GM23338 (cell line): ENCODE results near the gene EDAR. TPM values are rescaled to one million over a fixed set of nuclear protein-coding genes. Genes with fewer than 3 reads are reported as not detected.

Experiments used
- ATAC-seq: fragments of 200-7000 bp; cut with Tn5 transposase; 3 replicates; pipeline ENCODE4 v1.9.1; 2020
- DNase-seq: peaks from one replicate; pipeline ENCODE4 v3.0.0-alpha.2; 2015; ENCODE audit warnings: low spot score
- H2AFZ ChIP-seq: fragments of 200-600 bp; sonication (generic); 2 replicates; pipeline ENCODE4 v1.8.0; 2016; ENCODE audit warnings: antibody characterized with exemption, mild to moderate bottlenecking, moderate library complexity
- H3F3A ChIP-seq: fragments of 200-600 bp; sonication (generic); replicated peaks from 2 replicates; pipeline ENCODE4 v1.8.0; 2017; ENCODE audit warnings: antibody characterized with exemption, mixed run types, low read depth
- H3K27ac ChIP-seq: fragments of 200-600 bp; sonication (generic); 2 replicates; pipeline ENCODE4 v1.6.1; 2016; ENCODE audit warnings: low read depth
- H3K27me3 ChIP-seq: fragments of 200-600 bp; sonication (generic); 2 replicates; pipeline ENCODE4 v1.8.0; 2016; ENCODE audit warnings: mild to moderate bottlenecking, mixed run types, moderate library complexity; ENCODE audit not compliant: insufficient read depth
- H3K36me3 ChIP-seq: fragments of 200-600 bp; sonication (generic); 2 replicates; pipeline ENCODE4 v1.8.0; 2016; ENCODE audit warnings: mild to moderate bottlenecking; ENCODE audit not compliant: insufficient read depth
- H3K4me1 ChIP-seq: fragments of 200-600 bp; sonication (generic); 2 replicates; pipeline ENCODE4 v1.8.0; 2016; ENCODE audit warnings: mild to moderate bottlenecking, moderate library complexity; ENCODE audit not compliant: insufficient read depth
- H3K4me2 ChIP-seq: fragments of 200-600 bp; sonication (generic); 2 replicates; pipeline ENCODE4 v1.7.1; 2017; ENCODE audit warnings: mixed run types
- H3K4me3 ChIP-seq: fragments of 200-600 bp; sonication (generic); 2 replicates; pipeline ENCODE4 v1.6.1; 2016; ENCODE audit warnings: mixed run types
- H3K79me2 ChIP-seq: fragments of 200-600 bp; sonication (generic); replicated peaks from 2 replicates; pipeline ENCODE4 v1.8.0; 2017; ENCODE audit warnings: mild to moderate bottlenecking; ENCODE audit not compliant: insufficient read depth
- H3K9me2 ChIP-seq: fragments of 200-600 bp; sonication (generic); 2 replicates; pipeline ENCODE4 v1.8.0; 2017; ENCODE audit not compliant: insufficient read depth
- H4K20me1 ChIP-seq: fragments of 200-600 bp; sonication (generic); replicated peaks from 2 replicates; pipeline ENCODE4 v1.8.0; 2017; ENCODE audit warnings: mild to moderate bottlenecking; ENCODE audit not compliant: insufficient read depth
- H3K27ac Mint-ChIP-seq: 2 replicates; pipeline ENCODE4 v1.8.0; 2020; ENCODE audit warnings: inconsistent platforms, mild to moderate bottlenecking, moderate library complexity, mixed read lengths
- H3K27me3 Mint-ChIP-seq: 3 replicates; pipeline ENCODE4 v1.8.0; 2022; ENCODE audit warnings: low read depth, mild to moderate bottlenecking, moderate library complexity, mixed read lengths, inconsistent platforms; ENCODE audit not compliant: insufficient read depth, poor library complexity
- H3K36me3 Mint-ChIP-seq: 3 replicates; pipeline ENCODE4 v1.8.0; 2021; ENCODE audit warnings: low read depth, mild to moderate bottlenecking, inconsistent platforms, moderate library complexity, mixed read lengths
- H3K4me1 Mint-ChIP-seq: 3 replicates; pipeline ENCODE4 v1.8.0; 2020; ENCODE audit warnings: mild to moderate bottlenecking, inconsistent platforms, mixed read lengths
- H3K4me3 Mint-ChIP-seq: 3 replicates; pipeline ENCODE4 v1.8.0; 2021; ENCODE audit warnings: moderate library complexity, mild to moderate bottlenecking, inconsistent platforms, mixed read lengths
- H3K9me3 Mint-ChIP-seq: 3 replicates; pipeline ENCODE4 v1.8.0; 2020; ENCODE audit warnings: moderate library complexity, mild to moderate bottlenecking, inconsistent platforms, mixed read lengths
- CREB1 ChIP-seq: fragments of 250-450 bp; sonication (Bioruptor Pico); IDR thresholded peaks from 2 replicates; pipeline ENCODE4 v1.5.0; 2020; ENCODE audit warnings: low read depth, mild to moderate bottlenecking, moderate library complexity
- ETS1 ChIP-seq: IDR thresholded peaks from 2 replicates; pipeline ENCODE4 v1.6.1; 2016; ENCODE audit warnings: antibody characterized with exemption
- EZH2 ChIP-seq: fragments of 200-600 bp; sonication (generic); IDR thresholded peaks from one replicate; pipeline ENCODE4 v1.8.0; 2017; ENCODE audit warnings: antibody characterized with exemption, mild to moderate bottlenecking, low read depth; ENCODE audit not compliant: unreplicated experiment
- EZH2phosphoT487 ChIP-seq: fragments of 200-600 bp; sonication (generic); IDR thresholded peaks from one replicate; pipeline ENCODE4 v1.8.1; 2018; ENCODE audit warnings: antibody characterized with exemption; ENCODE audit not compliant: unreplicated experiment
- JUNB ChIP-seq: IDR thresholded peaks from one replicate; pipeline ENCODE4 v1.6.1; 2016; ENCODE audit warnings: antibody characterized with exemption; ENCODE audit not compliant: unreplicated experiment
- NANOG ChIP-seq: IDR thresholded peaks from 2 replicates; pipeline ENCODE4 v1.6.1; 2016; ENCODE audit warnings: antibody characterized with exemption, borderline replicate concordance
- POLR2AphosphoS5 ChIP-seq: IDR thresholded peaks from 2 replicates; pipeline ENCODE4 v1.6.1; 2016; ENCODE audit warnings: antibody characterized with exemption, low read depth
- STAT1 ChIP-seq: IDR thresholded peaks from one replicate; pipeline ENCODE4 v1.6.1; 2016; ENCODE audit warnings: antibody characterized with exemption; ENCODE audit not compliant: unreplicated experiment
- ZNF114 ChIP-seq: fragments of 250-450 bp; sonication (Bioruptor Pico); IDR thresholded peaks from 2 replicates; pipeline ENCODE4 v1.5.0; 2020; ENCODE audit warnings: mild to moderate bottlenecking, moderate library complexity
- ZNF331 ChIP-seq: fragments of 250-450 bp; sonication (Bioruptor Pico); IDR thresholded peaks from 2 replicates; pipeline ENCODE4 v1.5.0; 2020; ENCODE audit warnings: low read depth, mild to moderate bottlenecking, moderate library complexity
- polyA plus RNA-seq: library from polyadenylated mRNA; unstranded; fragments of >200 nt; fragmentation: Nextera tagmentation; extraction: Ambion mirVana; gene quantifications from 2 replicates; pipeline ENCODE4 v1.2.1, GENCODE V29; 2016
- total RNA-seq: library from RNA; depleted of rRNA; stranded (reverse); fragments of >200 nt; shearing (Covaris generic); gene quantifications from 2 replicates; pipeline ENCODE4 v1.2.3, GENCODE V29; 2014
- TF ChIP-seq, protein P1 (sequence below), 2 experiments: fragments of 200-600 bp in 1 of 2; sonication (generic) in 1 of 2; conservative IDR thresholded peaks; 2 replicates each; pipeline versions ENCODE4 v1.5.1 to v1.6.1; 2016 to 2017; ENCODE audit warnings: antibody characterized with exemption in 2 of 2, low read depth in 2 of 2, mild to moderate bottlenecking in 2 of 2, moderate library complexity in 1 of 2
- TF ChIP-seq, protein P2 (sequence below): fragments of 250-450 bp; sonication (Bioruptor Pico); IDR thresholded peaks from 2 replicates; pipeline ENCODE4 v1.5.0; 2020; ENCODE audit warnings: mild to moderate bottlenecking, moderate library complexity
- TF ChIP-seq, protein P3 (sequence below): IDR thresholded peaks from one replicate; pipeline ENCODE4 v1.6.1; 2018; ENCODE audit warnings: antibody characterized with exemption; ENCODE audit not compliant: unreplicated experiment

Gene EDAR
- total and polyA plus RNA-seq, 2 experiments from 2014 or later = not detected

- no peak overlapping the region for H3K4me3 Mint-ChIP-seq
- Histone ChIP-seq H3K27me3 (no peaks in the 10 kb centered on the region), H3F3A (no peaks in the 10 kb centered on the region), H3K27ac (no peak overlapping the region), H3K4me3 (no peak overlapping the region), H3K4me2 (no peak overlapping the region), H3K4me1 (no peaks in the 10 kb centered on the region), H3K9me2 (no peaks in the 10 kb centered on the region), H3K79me2 (no peaks in the 10 kb centered on the region), H3K36me3 (peaks cover 7% of the 10 kb centered on the region), H2AFZ (no peak overlapping the region), H4K20me1 (no peaks in the 10 kb centered on the region)
- H3K9me3 Mint-ChIP-seq = no peaks in the 10 kb centered on the region
- H3K36me3 Mint-ChIP-seq = peaks cover 41% of the 10 kb centered on the region
- TF ChIP-seq ETS1 = no peak
- TF ChIP-seq, protein P1, sequence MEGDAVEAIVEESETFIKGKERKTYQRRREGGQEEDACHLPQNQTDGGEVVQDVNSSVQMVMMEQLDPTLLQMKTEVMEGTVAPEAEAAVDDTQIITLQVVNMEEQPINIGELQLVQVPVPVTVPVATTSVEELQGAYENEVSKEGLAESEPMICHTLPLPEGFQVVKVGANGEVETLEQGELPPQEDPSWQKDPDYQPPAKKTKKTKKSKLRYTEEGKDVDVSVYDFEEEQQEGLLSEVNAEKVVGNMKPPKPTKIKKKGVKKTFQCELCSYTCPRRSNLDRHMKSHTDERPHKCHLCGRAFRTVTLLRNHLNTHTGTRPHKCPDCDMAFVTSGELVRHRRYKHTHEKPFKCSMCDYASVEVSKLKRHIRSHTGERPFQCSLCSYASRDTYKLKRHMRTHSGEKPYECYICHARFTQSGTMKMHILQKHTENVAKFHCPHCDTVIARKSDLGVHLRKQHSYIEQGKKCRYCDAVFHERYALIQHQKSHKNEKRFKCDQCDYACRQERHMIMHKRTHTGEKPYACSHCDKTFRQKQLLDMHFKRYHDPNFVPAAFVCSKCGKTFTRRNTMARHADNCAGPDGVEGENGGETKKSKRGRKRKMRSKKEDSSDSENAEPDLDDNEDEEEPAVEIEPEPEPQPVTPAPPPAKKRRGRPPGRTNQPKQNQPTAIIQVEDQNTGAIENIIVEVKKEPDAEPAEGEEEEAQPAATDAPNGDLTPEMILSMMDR (conservative IDR thresholded peaks at IDR 0.05; ENCODE audit: low read depth in 2 of 2) = no peak
- TF ChIP-seq EZH2phosphoT487 = no peak
- TF ChIP-seq ZNF114 = no peak
- no peak for TF ChIP-seq EZH2
- no peak for TF ChIP-seq ZNF331
- TF ChIP-seq JUNB = no peak
- TF ChIP-seq NANOG = no peak
- no peak for TF ChIP-seq POLR2AphosphoS5
- no peak for TF ChIP-seq STAT1
- no peak for TF ChIP-seq CREB1 (CRISPR knock-in tag)
- TF ChIP-seq, protein P2, sequence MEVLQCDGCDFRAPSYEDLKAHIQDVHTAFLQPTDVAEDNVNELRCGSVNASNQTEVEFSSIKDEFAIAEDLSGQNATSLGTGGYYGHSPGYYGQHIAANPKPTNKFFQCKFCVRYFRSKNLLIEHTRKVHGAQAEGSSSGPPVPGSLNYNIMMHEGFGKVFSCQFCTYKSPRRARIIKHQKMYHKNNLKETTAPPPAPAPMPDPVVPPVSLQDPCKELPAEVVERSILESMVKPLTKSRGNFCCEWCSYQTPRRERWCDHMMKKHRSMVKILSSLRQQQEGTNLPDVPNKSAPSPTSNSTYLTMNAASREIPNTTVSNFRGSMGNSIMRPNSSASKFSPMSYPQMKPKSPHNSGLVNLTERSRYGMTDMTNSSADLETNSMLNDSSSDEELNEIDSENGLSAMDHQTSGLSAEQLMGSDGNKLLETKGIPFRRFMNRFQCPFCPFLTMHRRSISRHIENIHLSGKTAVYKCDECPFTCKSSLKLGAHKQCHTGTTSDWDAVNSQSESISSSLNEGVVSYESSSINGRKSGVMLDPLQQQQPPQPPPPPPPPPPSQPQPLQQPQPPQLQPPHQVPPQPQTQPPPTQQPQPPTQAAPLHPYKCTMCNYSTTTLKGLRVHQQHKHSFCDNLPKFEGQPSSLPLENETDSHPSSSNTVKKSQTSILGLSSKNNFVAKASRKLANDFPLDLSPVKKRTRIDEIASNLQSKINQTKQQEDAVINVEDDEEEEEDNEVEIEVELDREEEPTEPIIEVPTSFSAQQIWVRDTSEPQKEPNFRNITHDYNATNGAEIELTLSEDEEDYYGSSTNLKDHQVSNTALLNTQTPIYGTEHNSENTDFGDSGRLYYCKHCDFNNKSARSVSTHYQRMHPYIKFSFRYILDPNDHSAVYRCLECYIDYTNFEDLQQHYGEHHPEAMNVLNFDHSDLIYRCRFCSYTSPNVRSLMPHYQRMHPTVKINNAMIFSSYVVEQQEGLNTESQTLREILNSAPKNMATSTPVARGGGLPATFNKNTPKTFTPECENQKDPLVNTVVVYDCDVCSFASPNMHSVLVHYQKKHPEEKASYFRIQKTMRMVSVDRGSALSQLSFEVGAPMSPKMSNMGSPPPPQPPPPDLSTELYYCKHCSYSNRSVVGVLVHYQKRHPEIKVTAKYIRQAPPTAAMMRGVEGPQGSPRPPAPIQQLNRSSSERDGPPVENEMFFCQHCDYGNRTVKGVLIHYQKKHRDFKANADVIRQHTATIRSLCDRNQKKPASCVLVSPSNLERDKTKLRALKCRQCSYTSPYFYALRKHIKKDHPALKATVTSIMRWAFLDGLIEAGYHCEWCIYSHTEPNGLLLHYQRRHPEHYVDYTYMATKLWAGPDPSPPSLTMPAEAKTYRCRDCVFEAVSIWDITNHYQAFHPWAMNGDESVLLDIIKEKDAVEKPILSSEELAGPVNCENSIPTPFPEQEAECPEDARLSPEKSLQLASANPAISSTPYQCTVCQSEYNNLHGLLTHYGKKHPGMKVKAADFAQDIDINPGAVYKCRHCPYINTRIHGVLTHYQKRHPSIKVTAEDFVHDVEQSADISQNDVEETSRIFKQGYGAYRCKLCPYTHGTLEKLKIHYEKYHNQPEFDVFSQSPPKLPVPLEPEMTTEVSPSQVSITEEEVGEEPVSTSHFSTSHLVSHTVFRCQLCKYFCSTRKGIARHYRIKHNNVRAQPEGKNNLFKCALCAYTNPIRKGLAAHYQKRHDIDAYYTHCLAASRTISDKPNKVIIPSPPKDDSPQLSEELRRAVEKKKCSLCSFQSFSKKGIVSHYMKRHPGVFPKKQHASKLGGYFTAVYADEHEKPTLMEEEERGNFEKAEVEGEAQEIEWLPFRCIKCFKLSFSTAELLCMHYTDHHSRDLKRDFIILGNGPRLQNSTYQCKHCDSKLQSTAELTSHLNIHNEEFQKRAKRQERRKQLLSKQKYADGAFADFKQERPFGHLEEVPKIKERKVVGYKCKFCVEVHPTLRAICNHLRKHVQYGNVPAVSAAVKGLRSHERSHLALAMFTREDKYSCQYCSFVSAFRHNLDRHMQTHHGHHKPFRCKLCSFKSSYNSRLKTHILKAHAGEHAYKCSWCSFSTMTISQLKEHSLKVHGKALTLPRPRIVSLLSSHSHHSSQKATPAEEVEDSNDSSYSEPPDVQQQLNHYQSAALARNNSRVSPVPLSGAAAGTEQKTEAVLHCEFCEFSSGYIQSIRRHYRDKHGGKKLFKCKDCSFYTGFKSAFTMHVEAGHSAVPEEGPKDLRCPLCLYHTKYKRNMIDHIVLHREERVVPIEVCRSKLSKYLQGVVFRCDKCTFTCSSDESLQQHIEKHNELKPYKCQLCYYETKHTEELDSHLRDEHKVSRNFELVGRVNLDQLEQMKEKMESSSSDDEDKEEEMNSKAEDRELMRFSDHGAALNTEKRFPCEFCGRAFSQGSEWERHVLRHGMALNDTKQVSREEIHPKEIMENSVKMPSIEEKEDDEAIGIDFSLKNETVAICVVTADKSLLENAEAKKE (CRISPR knock-in tag) = no peak
- TF ChIP-seq, protein P3, sequence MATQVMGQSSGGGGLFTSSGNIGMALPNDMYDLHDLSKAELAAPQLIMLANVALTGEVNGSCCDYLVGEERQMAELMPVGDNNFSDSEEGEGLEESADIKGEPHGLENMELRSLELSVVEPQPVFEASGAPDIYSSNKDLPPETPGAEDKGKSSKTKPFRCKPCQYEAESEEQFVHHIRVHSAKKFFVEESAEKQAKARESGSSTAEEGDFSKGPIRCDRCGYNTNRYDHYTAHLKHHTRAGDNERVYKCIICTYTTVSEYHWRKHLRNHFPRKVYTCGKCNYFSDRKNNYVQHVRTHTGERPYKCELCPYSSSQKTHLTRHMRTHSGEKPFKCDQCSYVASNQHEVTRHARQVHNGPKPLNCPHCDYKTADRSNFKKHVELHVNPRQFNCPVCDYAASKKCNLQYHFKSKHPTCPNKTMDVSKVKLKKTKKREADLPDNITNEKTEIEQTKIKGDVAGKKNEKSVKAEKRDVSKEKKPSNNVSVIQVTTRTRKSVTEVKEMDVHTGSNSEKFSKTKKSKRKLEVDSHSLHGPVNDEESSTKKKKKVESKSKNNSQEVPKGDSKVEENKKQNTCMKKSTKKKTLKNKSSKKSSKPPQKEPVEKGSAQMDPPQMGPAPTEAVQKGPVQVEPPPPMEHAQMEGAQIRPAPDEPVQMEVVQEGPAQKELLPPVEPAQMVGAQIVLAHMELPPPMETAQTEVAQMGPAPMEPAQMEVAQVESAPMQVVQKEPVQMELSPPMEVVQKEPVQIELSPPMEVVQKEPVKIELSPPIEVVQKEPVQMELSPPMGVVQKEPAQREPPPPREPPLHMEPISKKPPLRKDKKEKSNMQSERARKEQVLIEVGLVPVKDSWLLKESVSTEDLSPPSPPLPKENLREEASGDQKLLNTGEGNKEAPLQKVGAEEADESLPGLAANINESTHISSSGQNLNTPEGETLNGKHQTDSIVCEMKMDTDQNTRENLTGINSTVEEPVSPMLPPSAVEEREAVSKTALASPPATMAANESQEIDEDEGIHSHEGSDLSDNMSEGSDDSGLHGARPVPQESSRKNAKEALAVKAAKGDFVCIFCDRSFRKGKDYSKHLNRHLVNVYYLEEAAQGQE = no peak
- H3K27ac Mint-ChIP-seq = no peak overlapping the region
- H3K27me3 Mint-ChIP-seq = no peaks in the 10 kb centered on the region
- no peak for ATAC-seq
- no peaks in the 10 kb centered on the region for H3K4me1 Mint-ChIP-seq
- DNase-seq = no peak
Measured at GRCh38 chr2:108852375-108852774, 136.6 kb downstream of the EDAR start.
